HepG2 (cell line): Measurements from ENCODE around the gene EGFL8. TPM values are rescaled to one million over a fixed set of nuclear protein-coding genes. Genes with fewer than 3 reads are reported as not detected.

ENCODE experiments used
- POLR2G ChIP-seq: fragments of 200-400 bp; formaldehyde crosslinking; IDR thresholded peaks from 2 replicates; pipeline ENCODE4 v1.6.1; 2018; ENCODE audit warnings: mild to moderate bottlenecking, low read depth, low read length, moderate library complexity
- ZNF577 ChIP-seq: sonication (generic); formaldehyde crosslinking; IDR thresholded peaks from 2 replicates; pipeline ENCODE4 v1.4.0; 2020; ENCODE audit warnings: mild to moderate bottlenecking, low read depth, missing genetic modification reagents, borderline replicate concordance
- polyA plus RNA-seq, 8 experiments: library from polyadenylated mRNA; depleted of rRNA in 3 of 8; stranded (reverse) in 7 of 8; unstranded in 1 of 8; fragments of >200 nt; fragmentation: Illumina TruSeq in 4 of 8; extraction: Trizol in 4 of 8; gene quantifications; 2 replicates each; pipeline versions ENCODE4 v1.2.1 to v1.2.3, GENCODE V29; 2011 to 2016; ENCODE audit warnings: low read depth in 4 of 8, missing spikeins in 1 of 8, mixed read lengths in 1 of 8; ENCODE audit not compliant: insufficient read depth in 1 of 8
- total RNA-seq, 5 experiments: library from RNA; depleted of rRNA; stranded (reverse); fragments of >200 nt; fragmentation: Illumina TruSeq; extraction: Trizol; gene quantifications; 2 replicates each; pipeline ENCODE4 v1.2.3, GENCODE V29; 2016; ENCODE audit warnings: low read depth in 1 of 5
- TF ChIP-seq, protein P1 (sequence below): sonication (generic); formaldehyde crosslinking; IDR thresholded peaks from 2 replicates; pipeline ENCODE4 v1.4.0; 2020; ENCODE audit warnings: missing genetic modification reagents
- TF ChIP-seq, protein P2 (sequence below): sonication (generic); formaldehyde crosslinking; IDR thresholded peaks from one replicate; pipeline ENCODE4 v1.5.1; 2020; ENCODE audit warnings: mild to moderate bottlenecking, missing genetic modification reagents; ENCODE audit errors: not compliant biosample characterization
- TF ChIP-seq, protein P3 (sequence below): sonication (generic); formaldehyde crosslinking; conservative IDR thresholded peaks from 2 replicates; pipeline ENCODE4 v1.4.0; 2020; ENCODE audit warnings: missing genetic modification reagents
- TF ChIP-seq, protein P4 (sequence below): sonication (generic); formaldehyde crosslinking; IDR thresholded peaks from 2 replicates; pipeline ENCODE4 v1.5.0; 2020; ENCODE audit warnings: mild to moderate bottlenecking, missing genetic modification reagents
- TF ChIP-seq, protein P5 (sequence below): sonication (generic); formaldehyde crosslinking; IDR thresholded peaks from 2 replicates; pipeline ENCODE4 v1.8.0; 2022; ENCODE audit warnings: mild to moderate bottlenecking, missing genetic modification reagents; ENCODE audit not compliant: insufficient replicate concordance

Gene EGFL8
- total and polyA plus RNA-seq, 2 of the 13 experiments (the other 11 are each of a cell fraction or from before 2014, with no cell fraction given), result 10.0 to 11.5 TPM

DNA sequence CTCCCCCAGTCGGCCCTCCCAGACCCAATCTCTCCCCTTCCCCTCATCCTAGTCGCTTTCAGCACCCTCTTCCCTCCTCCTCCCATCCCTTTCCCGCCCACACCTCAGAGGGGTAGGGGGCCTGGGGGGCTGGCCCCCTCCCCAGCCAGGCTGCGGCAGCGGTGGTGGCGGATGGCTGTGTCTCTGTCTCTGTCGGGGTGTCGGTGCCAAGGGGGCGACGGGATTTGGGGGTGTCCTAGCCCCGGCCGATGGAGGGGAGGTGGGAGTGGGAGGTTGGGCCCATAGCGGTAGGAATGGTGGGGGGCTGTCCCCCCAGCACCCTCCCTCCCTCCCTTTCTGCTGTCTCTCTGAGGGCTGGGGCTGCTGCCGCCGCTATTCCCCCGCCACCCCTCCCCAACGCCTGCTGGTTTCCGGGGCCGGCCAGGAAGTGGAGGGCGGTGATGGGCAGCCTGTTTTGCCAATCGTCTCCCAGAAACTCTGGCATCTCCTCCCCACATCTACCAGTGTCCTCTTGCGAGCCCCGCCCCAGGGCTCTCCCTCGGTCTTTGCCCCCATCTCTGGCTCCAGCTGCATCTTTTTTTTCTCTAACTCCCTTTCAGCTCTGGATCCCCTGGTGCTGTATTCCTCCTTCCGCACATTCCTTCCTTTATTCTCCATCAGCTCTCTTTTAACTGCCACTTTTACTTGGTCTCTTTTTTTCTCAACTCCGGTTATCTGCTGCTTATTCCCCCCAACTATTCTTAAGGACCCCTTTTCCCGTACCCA lies 11.5 kb downstream of the EGFL8 start, which contains the start of gene AGPAT1 (continued):
- peak; percentile 84 for TF ChIP-seq POLR2G
- TF ChIP-seq, protein P1, sequence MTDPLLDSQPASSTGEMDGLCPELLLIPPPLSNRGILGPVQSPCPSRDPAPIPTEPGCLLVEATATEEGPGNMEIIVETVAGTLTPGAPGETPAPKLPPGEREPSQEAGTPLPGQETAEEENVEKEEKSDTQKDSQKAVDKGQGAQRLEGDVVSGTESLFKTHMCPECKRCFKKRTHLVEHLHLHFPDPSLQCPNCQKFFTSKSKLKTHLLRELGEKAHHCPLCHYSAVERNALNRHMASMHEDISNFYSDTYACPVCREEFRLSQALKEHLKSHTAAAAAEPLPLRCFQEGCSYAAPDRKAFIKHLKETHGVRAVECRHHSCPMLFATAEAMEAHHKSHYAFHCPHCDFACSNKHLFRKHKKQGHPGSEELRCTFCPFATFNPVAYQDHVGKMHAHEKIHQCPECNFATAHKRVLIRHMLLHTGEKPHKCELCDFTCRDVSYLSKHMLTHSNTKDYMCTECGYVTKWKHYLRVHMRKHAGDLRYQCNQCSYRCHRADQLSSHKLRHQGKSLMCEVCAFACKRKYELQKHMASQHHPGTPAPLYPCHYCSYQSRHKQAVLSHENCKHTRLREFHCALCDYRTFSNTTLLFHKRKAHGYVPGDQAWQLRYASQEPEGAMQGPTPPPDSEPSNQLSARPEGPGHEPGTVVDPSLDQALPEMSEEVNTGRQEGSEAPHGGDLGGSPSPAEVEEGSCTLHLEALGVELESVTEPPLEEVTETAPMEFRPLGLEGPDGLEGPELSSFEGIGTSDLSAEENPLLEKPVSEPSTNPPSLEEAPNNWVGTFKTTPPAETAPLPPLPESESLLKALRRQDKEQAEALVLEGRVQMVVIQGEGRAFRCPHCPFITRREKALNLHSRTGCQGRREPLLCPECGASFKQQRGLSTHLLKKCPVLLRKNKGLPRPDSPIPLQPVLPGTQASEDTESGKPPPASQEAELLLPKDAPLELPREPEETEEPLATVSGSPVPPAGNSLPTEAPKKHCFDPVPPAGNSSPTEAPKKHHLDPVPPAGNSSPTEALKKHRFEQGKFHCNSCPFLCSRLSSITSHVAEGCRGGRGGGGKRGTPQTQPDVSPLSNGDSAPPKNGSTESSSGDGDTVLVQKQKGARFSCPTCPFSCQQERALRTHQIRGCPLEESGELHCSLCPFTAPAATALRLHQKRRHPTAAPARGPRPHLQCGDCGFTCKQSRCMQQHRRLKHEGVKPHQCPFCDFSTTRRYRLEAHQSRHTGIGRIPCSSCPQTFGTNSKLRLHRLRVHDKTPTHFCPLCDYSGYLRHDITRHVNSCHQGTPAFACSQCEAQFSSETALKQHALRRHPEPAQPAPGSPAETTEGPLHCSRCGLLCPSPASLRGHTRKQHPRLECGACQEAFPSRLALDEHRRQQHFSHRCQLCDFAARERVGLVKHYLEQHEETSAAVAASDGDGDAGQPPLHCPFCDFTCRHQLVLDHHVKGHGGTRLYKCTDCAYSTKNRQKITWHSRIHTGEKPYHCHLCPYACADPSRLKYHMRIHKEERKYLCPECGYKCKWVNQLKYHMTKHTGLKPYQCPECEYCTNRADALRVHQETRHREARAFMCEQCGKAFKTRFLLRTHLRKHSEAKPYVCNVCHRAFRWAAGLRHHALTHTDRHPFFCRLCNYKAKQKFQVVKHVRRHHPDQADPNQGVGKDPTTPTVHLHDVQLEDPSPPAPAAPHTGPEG, result no peak
- TF ChIP-seq ZNF577, result no peak
- TF ChIP-seq, protein P2, sequence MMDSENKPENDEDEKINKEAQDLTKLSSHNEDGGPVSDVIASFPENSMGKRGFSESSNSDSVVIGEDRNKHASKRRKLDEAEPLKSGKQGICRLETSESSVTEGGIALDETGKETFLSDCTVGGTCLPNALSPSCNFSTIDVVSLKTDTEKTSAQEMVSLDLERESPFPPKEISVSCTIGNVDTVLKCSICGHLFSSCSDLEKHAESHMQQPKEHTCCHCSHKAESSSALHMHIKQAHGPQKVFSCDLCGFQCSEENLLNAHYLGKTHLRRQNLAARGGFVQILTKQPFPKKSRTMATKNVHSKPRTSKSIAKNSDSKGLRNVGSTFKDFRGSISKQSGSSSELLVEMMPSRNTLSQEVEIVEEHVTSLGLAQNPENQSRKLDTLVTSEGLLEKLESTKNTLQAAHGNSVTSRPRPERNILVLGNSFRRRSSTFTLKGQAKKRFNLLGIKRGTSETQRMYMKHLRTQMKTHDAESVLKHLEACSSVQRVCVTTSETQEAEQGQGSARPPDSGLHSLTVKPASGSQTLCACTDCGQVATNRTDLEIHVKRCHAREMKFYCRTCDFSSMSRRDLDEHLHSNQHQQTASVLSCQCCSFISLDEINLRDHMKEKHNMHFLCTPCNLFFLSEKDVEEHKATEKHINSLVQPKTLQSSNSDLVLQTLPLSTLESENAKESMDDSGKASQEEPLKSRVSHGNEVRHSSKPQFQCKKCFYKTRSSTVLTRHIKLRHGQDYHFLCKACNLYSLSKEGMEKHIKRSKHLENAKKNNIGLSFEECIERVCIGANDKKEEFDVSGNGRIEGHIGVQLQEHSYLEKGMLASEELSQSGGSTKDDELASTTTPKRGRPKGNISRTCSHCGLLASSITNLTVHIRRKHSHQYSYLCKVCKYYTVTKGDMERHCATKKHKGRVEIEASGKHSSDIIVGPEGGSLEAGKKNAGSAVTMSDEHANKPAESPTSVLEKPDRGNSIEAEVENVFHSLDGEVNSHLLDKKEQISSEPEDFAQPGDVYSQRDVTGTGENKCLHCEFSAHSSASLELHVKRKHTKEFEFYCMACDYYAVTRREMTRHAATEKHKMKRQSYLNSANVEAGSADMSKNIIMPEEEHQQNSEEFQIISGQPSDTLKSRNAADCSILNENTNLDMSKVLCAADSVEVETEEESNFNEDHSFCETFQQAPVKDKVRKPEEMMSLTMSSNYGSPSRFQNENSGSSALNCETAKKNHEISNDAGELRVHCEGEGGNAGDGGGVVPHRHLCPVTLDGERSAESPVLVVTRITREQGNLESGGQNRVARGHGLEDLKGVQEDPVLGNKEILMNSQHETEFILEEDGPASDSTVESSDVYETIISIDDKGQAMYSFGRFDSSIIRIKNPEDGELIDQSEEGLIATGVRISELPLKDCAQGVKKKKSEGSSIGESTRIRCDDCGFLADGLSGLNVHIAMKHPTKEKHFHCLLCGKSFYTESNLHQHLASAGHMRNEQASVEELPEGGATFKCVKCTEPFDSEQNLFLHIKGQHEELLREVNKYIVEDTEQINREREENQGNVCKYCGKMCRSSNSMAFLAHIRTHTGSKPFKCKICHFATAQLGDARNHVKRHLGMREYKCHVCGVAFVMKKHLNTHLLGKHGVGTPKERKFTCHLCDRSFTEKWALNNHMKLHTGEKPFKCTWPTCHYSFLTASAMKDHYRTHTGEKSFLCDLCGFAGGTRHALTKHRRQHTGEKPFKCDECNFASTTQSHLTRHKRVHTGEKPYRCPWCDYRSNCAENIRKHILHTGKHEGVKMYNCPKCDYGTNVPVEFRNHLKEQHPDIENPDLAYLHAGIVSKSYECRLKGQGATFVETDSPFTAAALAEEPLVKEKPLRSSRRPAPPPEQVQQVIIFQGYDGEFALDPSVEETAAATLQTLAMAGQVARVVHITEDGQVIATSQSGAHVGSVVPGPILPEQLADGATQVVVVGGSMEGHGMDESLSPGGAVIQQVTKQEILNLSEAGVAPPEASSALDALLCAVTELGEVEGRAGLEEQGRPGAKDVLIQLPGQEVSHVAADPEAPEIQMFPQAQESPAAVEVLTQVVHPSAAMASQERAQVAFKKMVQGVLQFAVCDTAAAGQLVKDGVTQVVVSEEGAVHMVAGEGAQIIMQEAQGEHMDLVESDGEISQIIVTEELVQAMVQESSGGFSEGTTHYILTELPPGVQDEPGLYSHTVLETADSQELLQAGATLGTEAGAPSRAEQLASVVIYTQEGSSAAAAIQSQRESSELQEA (CRISPR knock-in tag), result no peak
- TF ChIP-seq, protein P3, sequence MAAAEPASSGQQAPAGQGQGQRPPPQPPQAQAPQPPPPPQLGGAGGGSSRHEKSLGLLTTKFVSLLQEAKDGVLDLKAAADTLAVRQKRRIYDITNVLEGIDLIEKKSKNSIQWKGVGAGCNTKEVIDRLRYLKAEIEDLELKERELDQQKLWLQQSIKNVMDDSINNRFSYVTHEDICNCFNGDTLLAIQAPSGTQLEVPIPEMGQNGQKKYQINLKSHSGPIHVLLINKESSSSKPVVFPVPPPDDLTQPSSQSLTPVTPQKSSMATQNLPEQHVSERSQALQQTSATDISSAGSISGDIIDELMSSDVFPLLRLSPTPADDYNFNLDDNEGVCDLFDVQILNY (CRISPR knock-in tag), result no peak
- TF ChIP-seq, protein P4, sequence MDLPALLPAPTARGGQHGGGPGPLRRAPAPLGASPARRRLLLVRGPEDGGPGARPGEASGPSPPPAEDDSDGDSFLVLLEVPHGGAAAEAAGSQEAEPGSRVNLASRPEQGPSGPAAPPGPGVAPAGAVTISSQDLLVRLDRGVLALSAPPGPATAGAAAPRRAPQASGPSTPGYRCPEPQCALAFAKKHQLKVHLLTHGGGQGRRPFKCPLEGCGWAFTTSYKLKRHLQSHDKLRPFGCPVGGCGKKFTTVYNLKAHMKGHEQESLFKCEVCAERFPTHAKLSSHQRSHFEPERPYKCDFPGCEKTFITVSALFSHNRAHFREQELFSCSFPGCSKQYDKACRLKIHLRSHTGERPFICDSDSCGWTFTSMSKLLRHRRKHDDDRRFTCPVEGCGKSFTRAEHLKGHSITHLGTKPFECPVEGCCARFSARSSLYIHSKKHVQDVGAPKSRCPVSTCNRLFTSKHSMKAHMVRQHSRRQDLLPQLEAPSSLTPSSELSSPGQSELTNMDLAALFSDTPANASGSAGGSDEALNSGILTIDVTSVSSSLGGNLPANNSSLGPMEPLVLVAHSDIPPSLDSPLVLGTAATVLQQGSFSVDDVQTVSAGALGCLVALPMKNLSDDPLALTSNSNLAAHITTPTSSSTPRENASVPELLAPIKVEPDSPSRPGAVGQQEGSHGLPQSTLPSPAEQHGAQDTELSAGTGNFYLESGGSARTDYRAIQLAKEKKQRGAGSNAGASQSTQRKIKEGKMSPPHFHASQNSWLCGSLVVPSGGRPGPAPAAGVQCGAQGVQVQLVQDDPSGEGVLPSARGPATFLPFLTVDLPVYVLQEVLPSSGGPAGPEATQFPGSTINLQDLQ, result no peak
- TF ChIP-seq, protein P5, sequence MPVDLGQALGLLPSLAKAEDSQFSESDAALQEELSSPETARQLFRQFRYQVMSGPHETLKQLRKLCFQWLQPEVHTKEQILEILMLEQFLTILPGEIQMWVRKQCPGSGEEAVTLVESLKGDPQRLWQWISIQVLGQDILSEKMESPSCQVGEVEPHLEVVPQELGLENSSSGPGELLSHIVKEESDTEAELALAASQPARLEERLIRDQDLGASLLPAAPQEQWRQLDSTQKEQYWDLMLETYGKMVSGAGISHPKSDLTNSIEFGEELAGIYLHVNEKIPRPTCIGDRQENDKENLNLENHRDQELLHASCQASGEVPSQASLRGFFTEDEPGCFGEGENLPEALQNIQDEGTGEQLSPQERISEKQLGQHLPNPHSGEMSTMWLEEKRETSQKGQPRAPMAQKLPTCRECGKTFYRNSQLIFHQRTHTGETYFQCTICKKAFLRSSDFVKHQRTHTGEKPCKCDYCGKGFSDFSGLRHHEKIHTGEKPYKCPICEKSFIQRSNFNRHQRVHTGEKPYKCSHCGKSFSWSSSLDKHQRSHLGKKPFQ, result peak; percentile 36
